ENCODE data around the gene FBXO21. TPM values are rescaled to one million over a fixed set of nuclear protein-coding genes. Genes with fewer than 3 reads are reported as not detected.
A peak's percentile ranks its signal among the peaks of the same experiment; 100 is the strongest.

Gene FBXO21
- total and polyA plus RNA-seq, 2 of the 13 experiments (the other 11 are each of a cell fraction or from before 2014, with no cell fraction given): 15.6 to 32.5 TPM

- TF ChIP-seq, protein P1, sequence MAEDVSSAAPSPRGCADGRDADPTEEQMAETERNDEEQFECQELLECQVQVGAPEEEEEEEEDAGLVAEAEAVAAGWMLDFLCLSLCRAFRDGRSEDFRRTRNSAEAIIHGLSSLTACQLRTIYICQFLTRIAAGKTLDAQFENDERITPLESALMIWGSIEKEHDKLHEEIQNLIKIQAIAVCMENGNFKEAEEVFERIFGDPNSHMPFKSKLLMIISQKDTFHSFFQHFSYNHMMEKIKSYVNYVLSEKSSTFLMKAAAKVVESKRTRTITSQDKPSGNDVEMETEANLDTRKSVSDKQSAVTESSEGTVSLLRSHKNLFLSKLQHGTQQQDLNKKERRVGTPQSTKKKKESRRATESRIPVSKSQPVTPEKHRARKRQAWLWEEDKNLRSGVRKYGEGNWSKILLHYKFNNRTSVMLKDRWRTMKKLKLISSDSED (CRISPR knock-in tag; IDR thresholded peaks at IDR 0.05): no peak
- TF ChIP-seq ZNF646 (CRISPR knock-in tag; IDR thresholded peaks at IDR 0.05) (no peak), KLF12 (CRISPR knock-in tag; IDR thresholded peaks at IDR 0.05; ENCODE audit: borderline replicate concordance) (0 out of 2 replicates have a peak, but pooled peaks have one; percentile 28), YEATS2 (CRISPR knock-in tag; IDR thresholded peaks at IDR 0.05; ENCODE audit: borderline replicate concordance) (peak; percentile 65; the same call in 1 of the 2 replicates), CBX5 (CRISPR knock-in tag; IDR thresholded peaks at IDR 0.05; ENCODE audit: borderline replicate concordance) (peak; percentile 81), ZBTB3 (CRISPR knock-in tag; IDR thresholded peaks at IDR 0.05; ENCODE audit: borderline replicate concordance, low read depth) (no peak), ARID4A (CRISPR knock-in tag; IDR thresholded peaks at IDR 0.05; ENCODE audit: borderline replicate concordance) (peak; percentile 50; the same call in 1 of the 2 replicates), MEIS1 (CRISPR knock-in tag; IDR thresholded peaks at IDR 0.05; ENCODE audit: borderline replicate concordance) (no peak), HNRNPL (IDR thresholded peaks at IDR 0.05; ENCODE audit: low read depth, low read length) (0 out of 2 replicates have a peak, but pooled peaks have one; percentile 23), RELA (CRISPR knock-in tag; IDR thresholded peaks at IDR 0.05) (0 out of 2 replicates have a peak, but pooled peaks have one; percentile 69), CEBPB (IDR thresholded peaks at IDR 0.05; ENCODE audit: borderline replicate concordance, low read depth, low read length) (no peak), FOXK1 (CRISPR knock-in tag; IDR thresholded peaks at IDR 0.05; ENCODE audit: borderline replicate concordance, low read depth) (no peak), ZBTB7A (CRISPR knock-in tag; IDR thresholded peaks at IDR 0.05) (no peak)
- TF ChIP-seq, protein P2, sequence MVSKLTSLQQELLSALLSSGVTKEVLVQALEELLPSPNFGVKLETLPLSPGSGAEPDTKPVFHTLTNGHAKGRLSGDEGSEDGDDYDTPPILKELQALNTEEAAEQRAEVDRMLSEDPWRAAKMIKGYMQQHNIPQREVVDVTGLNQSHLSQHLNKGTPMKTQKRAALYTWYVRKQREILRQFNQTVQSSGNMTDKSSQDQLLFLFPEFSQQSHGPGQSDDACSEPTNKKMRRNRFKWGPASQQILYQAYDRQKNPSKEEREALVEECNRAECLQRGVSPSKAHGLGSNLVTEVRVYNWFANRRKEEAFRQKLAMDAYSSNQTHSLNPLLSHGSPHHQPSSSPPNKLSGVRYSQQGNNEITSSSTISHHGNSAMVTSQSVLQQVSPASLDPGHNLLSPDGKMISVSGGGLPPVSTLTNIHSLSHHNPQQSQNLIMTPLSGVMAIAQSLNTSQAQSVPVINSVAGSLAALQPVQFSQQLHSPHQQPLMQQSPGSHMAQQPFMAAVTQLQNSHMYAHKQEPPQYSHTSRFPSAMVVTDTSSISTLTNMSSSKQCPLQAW (CRISPR knock-in tag; IDR thresholded peaks at IDR 0.05): peak; percentile 75
Measured at GRCh38 chr12:117155278-117156060, 34.8 kb downstream of the FBXO21 start (continued).

Data from HepG2 (cell line).